Activated naive CD8-positive, alpha-beta T cell treated with anti-CD3 and anti-CD28 coated beads, Interleukin-2, amount 10 ng/mL, durations not matched to agents 7 days and 5 days (primary cell): Measurements from ENCODE around the gene TMEM232. TPM values are rescaled to one million over a fixed set of nuclear protein-coding genes. Genes with fewer than 3 reads are reported as not detected.
"Not testable (repeated sequence)": the region's sequence is repeated elsewhere in the genome, so short reads cannot be mapped to it uniquely, and the experiment has no call there.

Source experiments
- ATAC-seq: fragments of 150-1000 bp; cut with Tn5 transposase; one replicate; pipeline ENCODE4 v1.10.0; 2021; ENCODE audit warnings: low read depth, moderate library complexity
- POLR2A ChIA-PET: fragments of 350-600 bp; sonication (Branson Sonifier 250); formaldehyde crosslinking; loops from one replicate; lab custom pipeline; 2021; ENCODE audit warnings: antibody characterized with exemption; lab: Charles Lee
- DNase-seq: peaks from one replicate; pipeline ENCODE4 v3.0.0; 2021
- H3K27ac Mint-ChIP-seq: one replicate; pipeline ENCODE4 v1.8.0; 2022; ENCODE audit warnings: mild to moderate bottlenecking, mixed read lengths
- H3K27me3 Mint-ChIP-seq: one replicate; pipeline ENCODE4 v1.8.0; 2022; ENCODE audit warnings: mild to moderate bottlenecking, moderate library complexity, mixed read lengths
- H3K36me3 Mint-ChIP-seq: one replicate; pipeline ENCODE4 v1.8.0; 2021; ENCODE audit warnings: mild to moderate bottlenecking, mixed read lengths
- H3K4me1 Mint-ChIP-seq: one replicate; pipeline ENCODE4 v1.8.0; 2021; ENCODE audit warnings: mixed read lengths
- H3K4me3 Mint-ChIP-seq: one replicate; pipeline ENCODE4 v1.8.0; 2022; ENCODE audit warnings: mild to moderate bottlenecking, moderate library complexity, mixed read lengths
- H3K9me3 Mint-ChIP-seq: one replicate; pipeline ENCODE4 v1.8.0; 2021; ENCODE audit warnings: mixed read lengths
- total RNA-seq, 2 experiments: library from RNA; stranded (reverse); gene quantifications; one replicate each; pipeline ENCODE4 v1.2.3, GENCODE V29; 2021

Gene TMEM232
- total RNA-seq, 2 experiments from 2014 or later = 0.91 to 1.4 TPM

GRCh38 chr5:110738503-110738811 is 12.0 kb upstream of the TMEM232 start:
- peak overlapping the region; percentile 93 for H3K27ac Mint-ChIP-seq
- H3K36me3 Mint-ChIP-seq = peaks cover 3% of the 10 kb centered on the region
- H3K4me1 Mint-ChIP-seq = peaks cover 19% of the 10 kb centered on the region
- POLR2A ChIA-PET = interaction anchor here (1.0 to 2.7 kb wide), 7 partner anchors 9 to 354 kb away, joined by 3 to 11 read pairs (median 7); partner anchors contain the start of genes TMEM232 and WDR36
- no peaks in the 10 kb centered on the region for H3K9me3 Mint-ChIP-seq
- DNase-seq = no peak
- peaks cover 10% of the 10 kb centered on the region for H3K27me3 Mint-ChIP-seq
- peak; percentile 67 for ATAC-seq
- H3K4me3 Mint-ChIP-seq = peak overlapping the region; percentile 95

DNA sequence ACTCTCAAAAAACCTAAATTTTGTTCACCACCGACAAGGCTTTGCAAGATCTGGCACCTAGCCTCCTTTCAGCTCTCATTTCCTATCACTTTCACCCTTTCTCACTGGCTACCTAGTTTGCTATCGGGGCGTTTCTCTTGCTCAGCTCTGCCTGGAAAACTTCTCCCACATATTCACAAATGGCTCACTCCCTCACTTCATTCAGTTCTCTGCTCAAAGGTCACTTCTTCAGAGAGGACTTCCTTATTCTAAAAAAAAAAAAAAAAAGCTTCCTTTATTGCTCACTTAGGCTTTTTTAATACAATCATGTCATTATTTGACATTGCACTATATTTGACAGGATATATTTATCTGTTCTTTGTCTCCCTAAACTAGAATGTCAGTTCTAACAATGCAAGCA is 10.3 kb upstream of the TMEM232 start:
- Mint-ChIP-seq H3K27me3 (peaks cover 10% of the 10 kb centered on the region), H3K9me3 (no peaks in the 10 kb centered on the region), H3K27ac (no peak overlapping the region), H3K4me1 (peaks cover 17% of the 10 kb centered on the region), H3K4me3 (no peak overlapping the region), H3K36me3 (peaks cover 4% of the 10 kb centered on the region)
- POLR2A ChIA-PET = interaction anchor here (0.7 kb wide), 1 partner anchor 989 kb away, joined by 6 read pairs; no protein-coding TSS in a partner anchor
- DNase-seq = no peak
- no peak for ATAC-seq

GRCh38 chr5:110735556-110735955 is 9.1 kb upstream of the TMEM232 start:
- H3K4me3 Mint-ChIP-seq = no peak overlapping the region
- H3K4me1 Mint-ChIP-seq = peaks cover 16% of the 10 kb centered on the region
- H3K36me3 Mint-ChIP-seq = peaks cover 4% of the 10 kb centered on the region
- no peak overlapping the region for H3K27ac Mint-ChIP-seq
- no peak for ATAC-seq
- no peak for DNase-seq
- POLR2A ChIA-PET = no interaction called here
- H3K27me3 Mint-ChIP-seq = peaks cover 10% of the 10 kb centered on the region
- no peaks in the 10 kb centered on the region for H3K9me3 Mint-ChIP-seq

GRCh38 chr5:110734101-110734500 is 7.6 kb upstream of the TMEM232 start:
- ATAC-seq (no peak), DNase-seq (no peak)
- Mint-ChIP-seq H3K27ac (no peak overlapping the region), H3K36me3 (peaks cover 1% of the 10 kb centered on the region), H3K27me3 (peaks cover 10% of the 10 kb centered on the region), H3K9me3 (no peaks in the 10 kb centered on the region), H3K4me3 (no peak overlapping the region), H3K4me1 (peaks cover 9% of the 10 kb centered on the region)
- POLR2A ChIA-PET = no interaction called here

- not testable (repeated sequence) for ATAC-seq
These were observed 5.0 kb upstream of the TMEM232 start for GRCh38 chr5:110731499-110731898.

DNA sequence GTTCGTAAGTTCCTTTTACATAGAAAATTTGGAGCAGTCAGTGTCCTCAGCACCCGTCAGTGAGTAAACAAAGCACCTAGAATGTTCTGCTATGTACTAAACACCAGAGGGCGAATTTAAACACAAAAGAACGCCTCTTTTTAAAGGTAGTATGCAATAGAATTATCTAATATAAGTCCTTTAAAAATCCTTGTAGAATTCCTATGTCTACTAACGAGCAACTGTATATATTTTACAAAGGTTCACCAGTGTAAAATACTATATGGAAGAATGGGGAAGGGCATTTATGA is 499 bp upstream of the TMEM232 start:
- POLR2A ChIA-PET = interaction anchor here (1.4 kb wide), 1 partner anchor 11 kb away, joined by 7 read pairs; the partner anchor contains the start of gene SLC25A46
- H3K27ac Mint-ChIP-seq = peak overlapping the region; percentile 45
- H3K27me3 Mint-ChIP-seq = no peaks in the 10 kb centered on the region

More at GRCh38 chr5:110731499-110731898, 5.0 kb upstream of the TMEM232 start:
- H3K36me3 Mint-ChIP-seq, H3K4me1 Mint-ChIP-seq, POLR2A ChIA-PET, H3K27ac Mint-ChIP-seq, DNase-seq, H3K9me3 Mint-ChIP-seq, H3K27me3 Mint-ChIP-seq, H3K4me3 Mint-ChIP-seq: not testable (repeated sequence)

DNA sequence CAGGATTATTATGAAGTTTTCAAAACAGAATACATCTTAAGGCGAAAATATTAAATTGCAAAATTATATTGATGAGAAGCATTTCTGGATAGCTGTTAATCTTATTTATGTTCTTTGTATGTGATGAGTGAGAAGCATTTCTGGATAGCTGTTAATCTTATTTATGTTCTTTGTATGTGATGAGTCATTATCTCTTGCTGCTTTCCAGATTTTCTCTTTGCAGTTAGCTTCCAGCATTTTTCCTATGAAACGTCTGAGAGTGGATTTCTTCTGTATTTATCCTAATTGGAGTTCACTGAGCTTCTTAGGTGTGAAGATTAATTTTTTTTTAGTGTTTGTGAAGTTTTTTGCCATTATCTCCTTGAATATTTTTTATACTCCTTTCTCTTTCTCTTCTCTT is 8.2 kb downstream of the TMEM232 start:
- DNase-seq = no peak
- Mint-ChIP-seq H3K36me3 (no peaks in the 10 kb centered on the region), H3K4me3 (no peak overlapping the region), H3K27me3 (peaks cover 6% of the 10 kb centered on the region), H3K27ac (no peak overlapping the region), H3K9me3 (no peaks in the 10 kb centered on the region), H3K4me1 (no peaks in the 10 kb centered on the region)
- ATAC-seq = no peak
- POLR2A ChIA-PET = no interaction called here

More for the DNA sequence above, 499 bp upstream of the TMEM232 start:
- no peaks in the 10 kb centered on the region for H3K36me3 Mint-ChIP-seq
- peak overlapping the region; percentile 77 for H3K4me3 Mint-ChIP-seq
- ATAC-seq (peak; percentile 39), DNase-seq (no peak)
- peaks cover 4% of the 10 kb centered on the region for H3K4me1 Mint-ChIP-seq
- no peaks in the 10 kb centered on the region for H3K9me3 Mint-ChIP-seq

DNA sequence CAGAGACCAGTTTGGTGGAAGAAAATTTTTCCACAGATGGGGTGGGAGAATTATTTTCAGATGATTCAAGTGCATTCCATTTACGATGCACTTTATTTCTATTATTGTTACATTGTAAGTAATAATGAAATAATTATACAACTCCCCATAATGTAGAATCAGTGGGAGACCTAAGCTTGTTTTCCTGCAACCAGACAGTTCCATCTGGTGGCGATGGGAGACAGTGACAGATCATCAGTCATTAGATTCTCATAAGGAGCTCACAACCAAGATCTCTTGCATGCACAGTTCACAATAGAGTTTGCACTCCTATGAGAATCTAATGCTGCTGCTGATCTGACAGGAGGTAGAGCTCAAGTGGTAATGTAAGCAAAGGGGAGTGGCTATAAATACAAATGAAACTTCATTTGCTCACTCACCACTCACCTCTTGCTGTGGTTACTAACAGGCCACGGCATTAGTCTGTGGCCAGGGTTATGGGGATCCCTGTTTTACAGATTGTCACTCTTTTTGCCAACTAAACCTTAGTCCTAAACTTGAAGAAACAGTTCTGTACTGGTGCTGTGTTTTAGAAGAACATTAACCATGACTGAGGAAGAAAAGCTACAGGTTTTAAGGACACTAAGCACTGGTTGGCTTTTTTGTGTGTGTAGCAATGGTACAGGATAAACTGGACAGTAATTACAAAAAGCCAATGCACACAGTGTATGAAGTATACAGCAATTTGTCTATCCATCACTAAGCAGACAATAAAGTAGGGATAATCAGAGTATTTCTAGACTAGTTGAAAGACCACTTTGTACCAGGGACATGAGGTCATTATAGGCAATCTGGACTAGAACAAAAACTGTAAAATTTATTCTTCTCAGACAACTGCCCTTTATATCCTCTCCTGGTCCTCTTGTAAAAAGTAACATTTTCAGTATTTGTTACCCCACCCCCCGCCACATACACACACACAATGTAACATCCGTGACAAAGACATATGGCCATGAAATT is 9.9 kb downstream of the TMEM232 start:
- Mint-ChIP-seq H3K27me3 (peaks cover 6% of the 10 kb centered on the region), H3K4me3 (no peak overlapping the region), H3K27ac (no peak overlapping the region), H3K9me3 (no peaks in the 10 kb centered on the region), H3K4me1 (no peaks in the 10 kb centered on the region), H3K36me3 (no peaks in the 10 kb centered on the region)
- no peak for ATAC-seq
- no peak for DNase-seq
- POLR2A ChIA-PET = no interaction called here

GRCh38 chr5:110707260-110707844 is 19.1 kb downstream of the TMEM232 start:
- POLR2A ChIA-PET = no interaction called here
- DNase-seq (no peak), ATAC-seq (no peak)
- Mint-ChIP-seq H3K4me1 (no peaks in the 10 kb centered on the region), H3K36me3 (no peaks in the 10 kb centered on the region), H3K27ac (no peak overlapping the region), H3K27me3 (peaks cover 3% of the 10 kb centered on the region), H3K4me3 (no peak overlapping the region), H3K9me3 (peaks cover 3% of the 10 kb centered on the region)

- no peak overlapping the region for H3K27ac Mint-ChIP-seq
- H3K27me3 Mint-ChIP-seq = peaks cover 3% of the 10 kb centered on the region
- POLR2A ChIA-PET = no interaction called here
- H3K4me1 Mint-ChIP-seq = no peaks in the 10 kb centered on the region
- no peak for ATAC-seq
- H3K9me3 Mint-ChIP-seq = peaks cover 3% of the 10 kb centered on the region
- no peak for DNase-seq
- H3K4me3 Mint-ChIP-seq = no peak overlapping the region
- no peaks in the 10 kb centered on the region for H3K36me3 Mint-ChIP-seq
These were observed 21.1 kb downstream of the TMEM232 start for GRCh38 chr5:110705349-110705748.

DNA sequence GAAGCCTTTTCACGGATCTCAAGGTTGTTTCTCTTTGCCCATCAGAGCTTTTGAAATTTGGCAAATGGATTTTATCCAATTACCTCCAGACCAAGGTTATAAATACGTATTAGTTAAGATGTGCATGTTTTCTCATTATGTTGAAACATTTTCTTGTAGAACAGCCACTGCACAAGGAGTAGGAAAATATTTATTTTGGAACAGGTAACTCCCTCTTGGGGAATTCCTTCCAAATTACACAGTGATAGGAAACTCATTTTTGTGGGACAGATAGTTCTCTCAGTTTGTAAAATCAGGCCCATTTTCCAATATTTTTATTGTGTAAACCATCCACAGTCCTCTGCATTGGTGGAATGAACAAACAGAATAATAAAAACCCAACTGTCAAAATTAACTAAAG is 23.0 kb downstream of the TMEM232 start:
- no peaks in the 10 kb centered on the region for H3K4me1 Mint-ChIP-seq
- POLR2A ChIA-PET = no interaction called here
- no peaks in the 10 kb centered on the region for H3K9me3 Mint-ChIP-seq
- DNase-seq = no peak
- H3K36me3 Mint-ChIP-seq = no peaks in the 10 kb centered on the region
- H3K27me3 Mint-ChIP-seq = no peaks in the 10 kb centered on the region
- no peak overlapping the region for H3K4me3 Mint-ChIP-seq
- H3K27ac Mint-ChIP-seq = no peak overlapping the region
- no peak for ATAC-seq

DNA sequence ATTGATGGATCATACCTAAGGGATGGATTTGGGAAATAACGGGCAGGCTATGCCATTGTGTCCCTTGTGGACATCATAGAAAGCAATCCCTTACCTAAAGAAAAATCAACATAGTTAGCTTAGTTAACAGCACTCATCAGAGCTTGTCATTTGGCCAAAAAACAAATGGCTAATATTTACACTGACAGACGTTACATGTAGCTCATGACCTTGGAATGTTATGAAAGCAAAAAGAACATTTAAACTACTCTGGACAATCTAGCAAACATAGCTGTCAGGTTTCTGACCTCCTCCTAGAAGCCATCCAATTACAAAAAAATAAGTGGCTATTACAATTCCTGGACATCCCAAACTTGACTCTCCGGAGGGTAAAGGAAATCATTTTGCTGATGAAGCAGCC is 23.8 kb downstream of the TMEM232 start:
- Mint-ChIP-seq H3K4me1 (no peaks in the 10 kb centered on the region), H3K27me3 (no peaks in the 10 kb centered on the region), H3K9me3 (no peaks in the 10 kb centered on the region), H3K36me3 (no peaks in the 10 kb centered on the region), H3K4me3 (no peak overlapping the region), H3K27ac (no peak overlapping the region)
- POLR2A ChIA-PET = no interaction called here
- DNase-seq (no peak), ATAC-seq (no peak)

GRCh38 chr5:110702300-110702699 is 24.2 kb downstream of the TMEM232 start:
- ATAC-seq (no peak), DNase-seq (no peak)
- Mint-ChIP-seq H3K9me3 (peaks cover 2% of the 10 kb centered on the region), H3K4me3 (no peak overlapping the region), H3K36me3 (no peaks in the 10 kb centered on the region), H3K27ac (no peak overlapping the region), H3K27me3 (no peaks in the 10 kb centered on the region), H3K4me1 (no peaks in the 10 kb centered on the region)
- POLR2A ChIA-PET = no interaction called here

- H3K36me3 Mint-ChIP-seq, H3K27me3 Mint-ChIP-seq, ATAC-seq, POLR2A ChIA-PET, H3K27ac Mint-ChIP-seq, DNase-seq, H3K4me1 Mint-ChIP-seq, H3K9me3 Mint-ChIP-seq, H3K4me3 Mint-ChIP-seq: not testable (repeated sequence)
These were observed 33.8 kb downstream of the TMEM232 start for GRCh38 chr5:110692669-110693068.
